Fibroblast of lung (primary cell): ENCODE data around the gene DCLK2. TPM values are rescaled to one million over a fixed set of nuclear protein-coding genes. Genes with fewer than 3 reads are reported as not detected.
A peak's percentile ranks its signal among the peaks of the same experiment; 100 is the strongest.

ENCODE experiments used
- DNase-seq, 2 donors: peaks; one replicate each; pipeline versions ENCODE4 v3.0.0 to v3.0.0-alpha.2; 2010; ENCODE audit warnings: low read depth in 2 of 2
- H2AFZ ChIP-seq: 2 replicates; pipeline ENCODE4 v1.5.1; 2012; ENCODE audit warnings: low read length, control low read depth, inconsistent platforms
- H3K27ac ChIP-seq: 2 replicates; pipeline ENCODE4 v1.5.1; 2011; ENCODE audit warnings: low read length, control low read depth; ENCODE audit not compliant: insufficient read depth
- H3K27me3 ChIP-seq: 2 replicates; pipeline ENCODE4 v1.5.1; 2011; ENCODE audit warnings: mild to moderate bottlenecking, low read length; ENCODE audit not compliant: control insufficient read depth, insufficient read depth
- H3K36me3 ChIP-seq: 2 replicates; pipeline ENCODE4 v1.5.1; 2011; ENCODE audit warnings: low read length; ENCODE audit not compliant: control insufficient read depth, insufficient read depth
- H3K4me1 ChIP-seq: 2 replicates; pipeline ENCODE4 v1.5.1; 2011; ENCODE audit warnings: low read length; ENCODE audit not compliant: control insufficient read depth, insufficient read depth; ENCODE audit errors: extremely low read depth
- H3K4me2 ChIP-seq: 2 replicates; pipeline ENCODE4 v1.5.1; 2011; ENCODE audit warnings: low read length, control low read depth; ENCODE audit not compliant: insufficient read depth; ENCODE audit errors: extremely low read depth
- H3K4me3 ChIP-seq, 4 experiments: fragments of 200-600 bp in 1 of 4; sonication (generic) in 1 of 4; replicated peaks in 1 of 4; 2 replicates each; pipeline ENCODE4 v1.5.1; 2011 to 2016; ENCODE audit warnings: low read length in 4 of 4, low read depth in 3 of 4, mild to moderate bottlenecking in 3 of 4, control low read depth in 2 of 4, inconsistent platforms in 1 of 4, mixed read lengths in 1 of 4; ENCODE audit not compliant: insufficient read depth in 1 of 4; ENCODE audit errors: control extremely low read depth in 1 of 4
- H3K79me2 ChIP-seq: 2 replicates; pipeline ENCODE4 v1.5.1; 2012; ENCODE audit warnings: mild to moderate bottlenecking, low read length, inconsistent platforms; ENCODE audit not compliant: control insufficient read depth, insufficient read depth
- H3K9ac ChIP-seq: 2 replicates; pipeline ENCODE4 v1.5.1; 2011; ENCODE audit warnings: mild to moderate bottlenecking, low read length, control low read depth; ENCODE audit not compliant: insufficient read depth
- H3K9me3 ChIP-seq: 2 replicates; pipeline ENCODE4 v1.5.1; 2012; ENCODE audit warnings: low read depth, low read length; ENCODE audit not compliant: control insufficient read depth, insufficient read depth
- H4K20me1 ChIP-seq: 2 replicates; pipeline ENCODE4 v1.5.1; 2011; ENCODE audit warnings: low read length; ENCODE audit not compliant: control insufficient read depth, insufficient read depth; ENCODE audit errors: extremely low read depth
- EZH2 ChIP-seq: IDR thresholded peaks from 2 replicates; pipeline ENCODE4 v1.5.1; 2012; ENCODE audit warnings: low read length, control low read depth, mild to moderate bottlenecking; ENCODE audit errors: missing control alignments
- polyA plus RNA-seq, 2 donors: library from polyadenylated mRNA; depleted of rRNA in 1 of 2; stranded (reverse) in 1 of 2; unstranded in 1 of 2; fragments of >200 nt; gene quantifications; 2 replicates each; pipeline ENCODE4 v1.2.1, GENCODE V29; 2011 to 2012; ENCODE audit warnings: missing spikeins in 1 of 2
- total RNA-seq: library from RNA; depleted of rRNA; stranded (reverse); fragments of >200 nt; gene quantifications from 2 replicates; pipeline ENCODE4 v1.2.1, GENCODE V29; 2014
- TF ChIP-seq, protein P1 (sequence below), 2 donors: IDR thresholded peaks in 1 of 2; conservative IDR thresholded peaks in 1 of 2; 1 replicate in 1 of 2; 2 replicates in 1 of 2; pipeline ENCODE4 v1.5.1; 2011 to 2012; ENCODE audit warnings: low read length in 2 of 2, control low read depth in 1 of 2, inconsistent platforms in 1 of 2, low read depth in 1 of 2, mild to moderate bottlenecking in 1 of 2

The DCLK2 gene
- total and polyA plus RNA-seq, 2 donors (not counting 1 experiment from before 2014, with no cell fraction given), result 3.8 to 14.0 TPM

DNA sequence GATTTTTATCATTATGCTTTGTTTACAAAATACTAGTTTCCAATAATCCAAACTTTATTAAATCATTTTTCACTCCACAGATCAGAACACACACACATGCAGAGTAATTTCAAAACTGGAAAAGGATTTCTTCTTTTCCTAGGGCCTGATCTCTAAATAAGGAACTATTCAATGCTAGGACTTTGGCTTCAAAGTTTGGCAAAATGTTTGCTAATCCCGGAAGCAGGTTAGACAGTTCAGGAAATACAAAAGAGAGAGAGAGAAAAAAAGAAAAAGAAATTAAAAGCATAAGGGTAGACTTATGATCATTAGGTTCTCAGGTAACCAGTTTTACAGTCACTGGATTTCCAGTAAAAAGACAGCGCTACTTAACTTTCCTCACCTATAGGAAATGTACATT is 211.0 kb downstream of the DCLK2 start:
- Histone ChIP-seq H3K36me3 (no peaks in the 10 kb centered on the region), H3K4me2 (no peak overlapping the region), H3K9me3 (no peaks in the 10 kb centered on the region), H3K27me3 (no peaks in the 10 kb centered on the region), H2AFZ (no peak overlapping the region), H3K4me1 (peaks cover 3% of the 10 kb centered on the region), H3K4me3 (no peak overlapping the region), H3K9ac (no peak overlapping the region), H4K20me1 (no peaks in the 10 kb centered on the region), H3K79me2 (no peaks in the 10 kb centered on the region), H3K27ac (no peak overlapping the region)
- TF ChIP-seq, protein P1, sequence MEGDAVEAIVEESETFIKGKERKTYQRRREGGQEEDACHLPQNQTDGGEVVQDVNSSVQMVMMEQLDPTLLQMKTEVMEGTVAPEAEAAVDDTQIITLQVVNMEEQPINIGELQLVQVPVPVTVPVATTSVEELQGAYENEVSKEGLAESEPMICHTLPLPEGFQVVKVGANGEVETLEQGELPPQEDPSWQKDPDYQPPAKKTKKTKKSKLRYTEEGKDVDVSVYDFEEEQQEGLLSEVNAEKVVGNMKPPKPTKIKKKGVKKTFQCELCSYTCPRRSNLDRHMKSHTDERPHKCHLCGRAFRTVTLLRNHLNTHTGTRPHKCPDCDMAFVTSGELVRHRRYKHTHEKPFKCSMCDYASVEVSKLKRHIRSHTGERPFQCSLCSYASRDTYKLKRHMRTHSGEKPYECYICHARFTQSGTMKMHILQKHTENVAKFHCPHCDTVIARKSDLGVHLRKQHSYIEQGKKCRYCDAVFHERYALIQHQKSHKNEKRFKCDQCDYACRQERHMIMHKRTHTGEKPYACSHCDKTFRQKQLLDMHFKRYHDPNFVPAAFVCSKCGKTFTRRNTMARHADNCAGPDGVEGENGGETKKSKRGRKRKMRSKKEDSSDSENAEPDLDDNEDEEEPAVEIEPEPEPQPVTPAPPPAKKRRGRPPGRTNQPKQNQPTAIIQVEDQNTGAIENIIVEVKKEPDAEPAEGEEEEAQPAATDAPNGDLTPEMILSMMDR (conservative IDR thresholded peaks at IDR 0.05 in 1 of 2, IDR thresholded peaks at IDR 0.05 in 1 of 2; ENCODE audit: low read depth in 1 of 2, low read length in 2 of 2), result no peak
- TF ChIP-seq EZH2, result no peak
- no peak for DNase-seq

DNA sequence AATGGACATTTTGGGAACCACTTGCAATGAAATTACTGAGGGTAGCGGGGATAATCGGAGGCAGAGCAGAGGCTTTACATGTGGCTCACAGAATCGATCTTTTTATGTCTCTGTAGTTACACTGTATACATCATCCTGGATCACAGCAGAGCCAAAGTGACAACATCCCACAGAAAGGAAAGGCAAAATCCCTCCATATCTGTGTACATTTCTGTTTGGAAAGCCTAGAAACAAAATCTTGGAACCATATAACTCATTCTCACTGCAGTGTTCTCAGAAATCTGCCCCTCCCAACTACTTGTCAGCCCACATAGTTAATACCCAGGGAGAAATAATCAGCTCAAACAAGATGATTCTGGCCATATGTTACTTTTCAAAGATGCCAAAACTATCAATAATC is 211.6 kb downstream of the DCLK2 start:
- Histone ChIP-seq H2AFZ (no peak overlapping the region), H4K20me1 (no peaks in the 10 kb centered on the region), H3K27ac (no peak overlapping the region), H3K27me3 (no peaks in the 10 kb centered on the region), H3K4me1 (no peaks in the 10 kb centered on the region), H3K9me3 (no peaks in the 10 kb centered on the region), H3K4me2 (no peak overlapping the region), H3K79me2 (no peaks in the 10 kb centered on the region), H3K9ac (no peak overlapping the region), H3K36me3 (no peaks in the 10 kb centered on the region), H3K4me3 (no peak overlapping the region)
- DNase-seq, result no peak
- TF ChIP-seq EZH2, result no peak
- TF ChIP-seq, protein P1 (conservative IDR thresholded peaks at IDR 0.05 in 1 of 2, IDR thresholded peaks at IDR 0.05 in 1 of 2; ENCODE audit: low read depth in 1 of 2, low read length in 2 of 2), result no peak

DNA sequence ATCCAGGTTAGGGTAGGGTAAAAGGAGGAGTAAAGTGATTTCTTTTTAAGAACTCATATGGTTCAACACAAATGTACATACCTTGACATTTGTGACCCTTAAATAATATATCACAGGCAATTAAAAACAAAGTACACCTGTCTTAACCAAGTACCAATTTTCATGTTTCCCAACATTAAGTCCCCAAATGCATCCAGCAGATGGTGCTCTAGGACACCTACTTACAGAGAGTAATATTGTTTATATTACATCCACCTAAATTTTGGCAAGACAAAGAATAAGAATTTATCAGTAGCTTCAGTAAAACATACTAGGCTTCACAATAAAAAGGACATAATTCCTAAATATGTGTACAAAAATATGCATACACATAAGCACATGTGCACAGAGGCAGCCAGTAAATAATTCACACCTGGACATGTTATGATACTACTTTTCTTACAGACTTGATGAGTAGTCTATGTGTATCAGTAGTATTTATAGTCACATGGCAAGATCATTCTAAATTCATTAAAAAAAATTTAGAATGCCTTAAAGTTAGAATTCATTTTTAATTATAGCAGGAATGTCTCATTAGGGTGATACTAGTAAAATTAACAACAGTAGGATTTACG is 219.7 kb downstream of the DCLK2 start:
- Histone ChIP-seq H3K4me2 (no peak overlapping the region), H3K4me3 (no peak overlapping the region), H3K9me3 (no peaks in the 10 kb centered on the region), H3K27me3 (no peaks in the 10 kb centered on the region), H3K27ac (no peak overlapping the region), H4K20me1 (no peaks in the 10 kb centered on the region), H2AFZ (no peak overlapping the region), H3K4me1 (peaks cover 2% of the 10 kb centered on the region), H3K36me3 (no peaks in the 10 kb centered on the region), H3K79me2 (no peaks in the 10 kb centered on the region), H3K9ac (no peak overlapping the region)
- DNase-seq, result peak; percentile 53 to 84
- TF ChIP-seq EZH2, result no peak
- TF ChIP-seq, protein P1 (conservative IDR thresholded peaks at IDR 0.05 in 1 of 2, IDR thresholded peaks at IDR 0.05 in 1 of 2; ENCODE audit: low read depth in 1 of 2, low read length in 2 of 2), result peak; percentile 56 to 69
